ENCODE measurements around the gene POU2F1.
"Not testable (repeated sequence)": the region's sequence is repeated elsewhere in the genome, so short reads cannot be mapped to it uniquely, and the experiment has no call there.

Gene POU2F1

DNA sequence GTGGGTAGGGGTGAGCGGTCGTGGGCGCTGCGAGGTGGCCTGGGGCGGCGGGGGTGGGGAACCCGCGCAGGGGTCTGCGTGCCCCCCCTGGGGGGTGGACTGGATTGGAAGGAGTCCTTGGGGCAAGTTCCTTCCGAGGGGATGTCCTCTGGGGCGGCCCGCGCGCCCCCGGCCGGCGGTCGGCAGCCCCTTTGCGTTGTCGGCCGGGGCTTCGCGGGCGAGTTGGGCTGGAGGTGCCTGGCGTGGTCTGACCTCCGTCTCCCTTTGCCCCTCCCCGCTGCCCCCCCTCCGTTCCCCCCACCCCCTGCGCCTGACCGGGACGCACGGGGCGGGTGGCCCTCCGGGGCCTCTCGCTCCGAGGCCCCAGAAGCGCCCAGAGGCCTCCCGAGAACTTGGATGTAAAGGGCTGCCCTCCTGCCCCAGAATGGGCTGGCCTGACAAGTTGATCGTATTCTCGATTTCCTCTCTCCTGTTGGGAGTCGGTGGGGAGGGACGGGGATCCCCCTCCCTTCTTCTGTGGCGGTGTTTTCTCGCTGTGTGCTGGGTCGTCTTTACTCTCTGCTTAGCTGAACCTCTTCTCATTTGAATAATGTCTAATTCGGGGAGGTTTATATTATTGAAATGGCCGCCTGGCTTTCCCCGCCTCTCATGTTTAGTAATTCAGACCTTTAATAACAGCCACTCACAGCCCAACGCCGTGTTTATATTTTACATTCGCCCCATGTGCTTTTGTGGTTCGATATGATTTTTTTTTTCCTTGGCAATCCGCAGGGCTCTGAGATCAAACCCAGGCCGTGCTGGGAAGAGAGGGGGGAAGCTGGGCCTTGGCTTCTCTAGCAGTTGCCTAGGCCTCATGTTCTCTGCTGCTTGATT lies 1.3 kb downstream of the POU2F1 start:
- no peaks in the 10 kb centered on the region for H3K9me3 ChIP-seq
- no peaks in the 10 kb centered on the region for H3K27me3 ChIP-seq
- peak overlapping the region; percentile 71 to 99 for H3K4me3 ChIP-seq (ENCODE audit: low read depth in 1 of 2, low read length in 1 of 2)
- H3K27ac ChIP-seq, result peak overlapping the region; percentile 96
- TF ChIP-seq, protein P1, sequence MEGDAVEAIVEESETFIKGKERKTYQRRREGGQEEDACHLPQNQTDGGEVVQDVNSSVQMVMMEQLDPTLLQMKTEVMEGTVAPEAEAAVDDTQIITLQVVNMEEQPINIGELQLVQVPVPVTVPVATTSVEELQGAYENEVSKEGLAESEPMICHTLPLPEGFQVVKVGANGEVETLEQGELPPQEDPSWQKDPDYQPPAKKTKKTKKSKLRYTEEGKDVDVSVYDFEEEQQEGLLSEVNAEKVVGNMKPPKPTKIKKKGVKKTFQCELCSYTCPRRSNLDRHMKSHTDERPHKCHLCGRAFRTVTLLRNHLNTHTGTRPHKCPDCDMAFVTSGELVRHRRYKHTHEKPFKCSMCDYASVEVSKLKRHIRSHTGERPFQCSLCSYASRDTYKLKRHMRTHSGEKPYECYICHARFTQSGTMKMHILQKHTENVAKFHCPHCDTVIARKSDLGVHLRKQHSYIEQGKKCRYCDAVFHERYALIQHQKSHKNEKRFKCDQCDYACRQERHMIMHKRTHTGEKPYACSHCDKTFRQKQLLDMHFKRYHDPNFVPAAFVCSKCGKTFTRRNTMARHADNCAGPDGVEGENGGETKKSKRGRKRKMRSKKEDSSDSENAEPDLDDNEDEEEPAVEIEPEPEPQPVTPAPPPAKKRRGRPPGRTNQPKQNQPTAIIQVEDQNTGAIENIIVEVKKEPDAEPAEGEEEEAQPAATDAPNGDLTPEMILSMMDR (IDR thresholded peaks at IDR 0.05), result no peak
- H3K36me3 ChIP-seq, result no peaks in the 10 kb centered on the region
- H3K4me1 ChIP-seq (ENCODE audit: control insufficient read depth in 1 of 2, insufficient read depth in 1 of 2, low read depth in 1 of 2, low read length in 1 of 2), result peaks cover 21 to 24% of the 10 kb centered on the region in 2 experiments

DNA sequence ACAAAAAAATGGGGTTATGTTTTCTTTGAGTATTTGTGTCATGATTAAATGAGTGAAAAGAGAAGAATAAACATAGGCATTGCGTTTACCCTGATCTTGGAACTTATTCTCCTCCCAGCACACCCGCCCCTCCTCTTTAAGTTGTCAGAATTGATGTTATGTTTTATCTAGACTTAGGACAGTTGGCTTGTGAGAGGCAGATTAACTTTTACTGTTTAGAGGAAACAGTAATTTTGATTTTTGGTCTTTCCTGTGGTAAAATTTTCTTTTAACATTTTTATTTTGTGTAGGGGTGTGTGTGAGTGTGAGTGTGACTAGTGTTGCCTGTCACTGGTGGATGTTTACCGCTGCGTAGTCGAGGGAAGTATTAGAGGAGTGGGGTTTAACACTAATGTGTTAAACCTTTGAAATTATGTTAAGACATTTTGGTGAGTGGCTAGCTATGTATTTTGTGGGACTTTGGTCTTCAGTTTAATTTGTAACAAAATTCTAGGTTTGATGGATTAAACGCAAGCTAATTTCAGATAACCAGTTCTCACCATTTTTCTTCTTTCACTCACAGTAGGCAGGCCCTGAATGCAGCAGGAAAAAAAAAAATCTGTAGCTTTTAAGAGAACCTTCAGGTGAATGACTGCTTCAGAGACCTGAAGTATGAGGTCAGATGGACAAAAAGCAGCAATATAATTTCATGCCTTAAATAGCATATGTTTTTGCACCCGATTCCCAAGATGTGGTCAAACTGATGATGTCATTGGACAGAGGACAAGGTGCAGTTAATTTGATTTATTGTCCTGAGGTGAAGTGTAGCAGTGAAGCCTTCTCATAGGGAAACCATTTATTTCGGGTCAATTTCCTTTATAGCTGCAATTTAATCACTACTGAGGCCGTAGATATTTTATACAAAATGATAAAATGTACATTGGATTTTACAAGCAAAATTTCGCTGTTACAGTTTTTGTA lies 2.7 kb downstream of the POU2F1 start:
- Histone ChIP-seq H3K27me3 (no peaks in the 10 kb centered on the region), H3K4me3 (ENCODE audit: low read depth in 1 of 2, low read length in 1 of 2) (no peak overlapping the region), H3K36me3 (no peaks in the 10 kb centered on the region), H3K4me1 (ENCODE audit: control insufficient read depth in 1 of 2, insufficient read depth in 1 of 2, low read depth in 1 of 2, low read length in 1 of 2) (peaks cover 36 to 38% of the 10 kb centered on the region in 2 experiments), H3K9me3 (no peaks in the 10 kb centered on the region), H3K27ac (peak overlapping the region; percentile 96)
- TF ChIP-seq, protein P1 (IDR thresholded peaks at IDR 0.05), result no peak

DNA sequence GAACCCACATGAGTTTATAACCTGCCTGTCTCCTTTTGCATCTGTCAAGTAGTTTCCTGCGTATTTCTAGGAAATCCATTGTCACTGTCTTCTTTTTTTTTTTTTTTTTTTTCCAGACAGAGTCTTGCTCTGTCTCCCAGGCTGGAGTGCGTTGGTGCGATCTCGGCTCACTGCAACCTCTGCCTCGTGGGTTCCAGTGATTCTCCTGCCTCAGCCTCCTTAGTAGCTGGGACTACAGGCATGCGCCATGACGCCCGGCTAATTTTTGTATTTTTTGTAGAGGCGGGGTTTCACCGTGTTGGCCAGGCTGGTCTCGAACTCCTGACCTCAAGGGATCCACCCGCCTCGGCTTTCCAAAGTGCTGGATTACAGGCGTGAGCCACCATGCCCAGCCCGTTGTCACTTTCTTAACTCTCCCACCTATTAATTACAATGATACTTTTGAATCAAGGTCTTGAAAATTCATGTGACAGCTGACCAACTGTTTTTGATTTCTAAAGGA lies 4.1 kb downstream of the POU2F1 start:
- not testable (repeated sequence) for H3K9me3 ChIP-seq; H3K27me3 ChIP-seq; H3K4me3 ChIP-seq (ENCODE audit: low read depth in 1 of 2, low read length in 1 of 2); H3K36me3 ChIP-seq; H3K27ac ChIP-seq
- H3K4me1 ChIP-seq (ENCODE audit: control insufficient read depth in 1 of 2, insufficient read depth in 1 of 2, low read depth in 1 of 2, low read length in 1 of 2), result peaks cover 45 to 46% of the 10 kb centered on the region in 2 experiments

DNA sequence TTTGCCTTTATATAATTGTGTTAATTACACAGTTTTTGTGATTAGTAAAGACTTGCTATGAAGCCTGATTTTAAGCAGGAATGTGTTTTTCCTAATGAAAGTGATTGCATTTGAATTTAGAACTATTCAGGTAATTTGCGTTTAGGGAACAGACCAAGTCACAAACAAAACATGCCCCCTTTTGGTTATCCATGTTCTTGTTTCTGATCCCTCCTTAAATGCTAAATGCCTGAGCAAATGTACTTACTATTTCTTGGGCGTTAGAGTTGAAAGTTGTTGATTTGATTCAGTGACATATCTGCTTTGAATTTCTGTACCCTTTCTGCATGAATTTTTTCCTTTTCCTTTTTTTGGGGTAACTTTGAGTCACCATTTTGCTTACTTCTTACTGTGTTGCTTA lies 5.2 kb downstream of the POU2F1 start:
- Histone ChIP-seq H3K27me3 (no peaks in the 10 kb centered on the region), H3K4me3 (ENCODE audit: low read depth in 1 of 2, low read length in 1 of 2) (no peak overlapping the region), H3K27ac (no peak overlapping the region), H3K9me3 (no peaks in the 10 kb centered on the region), H3K4me1 (ENCODE audit: control insufficient read depth in 1 of 2, insufficient read depth in 1 of 2, low read depth in 1 of 2, low read length in 1 of 2) (peaks cover 53 to 54% of the 10 kb centered on the region in 2 experiments), H3K36me3 (no peaks in the 10 kb centered on the region)
- TF ChIP-seq, protein P1 (IDR thresholded peaks at IDR 0.05), result no peak

DNA sequence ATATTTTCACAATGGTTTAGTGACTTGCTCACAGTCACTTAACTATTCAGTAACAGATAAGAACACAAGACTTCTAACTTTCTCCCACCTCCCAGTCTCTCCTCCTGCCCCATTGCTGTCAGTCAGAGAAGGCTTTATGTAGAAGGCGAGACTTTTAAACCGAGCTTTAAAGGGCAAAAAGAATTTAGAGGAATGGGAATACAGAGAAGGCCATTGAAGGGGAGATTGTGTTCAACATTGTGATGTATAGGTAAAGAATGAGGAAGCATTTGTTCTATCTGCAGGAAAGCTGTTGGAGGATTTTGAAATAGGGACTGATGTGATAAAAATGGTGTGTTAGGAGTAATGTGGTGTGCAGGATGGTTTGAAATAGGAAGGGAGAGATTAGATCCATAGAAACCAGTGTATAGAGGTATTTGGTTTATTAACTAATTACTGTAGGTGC lies 7.3 kb downstream of the POU2F1 start:
- no peaks in the 10 kb centered on the region for H3K36me3 ChIP-seq
- H3K27me3 ChIP-seq, result no peaks in the 10 kb centered on the region
- TF ChIP-seq, protein P1 (IDR thresholded peaks at IDR 0.05), result no peak
- H3K27ac ChIP-seq, result peak overlapping the region; percentile 85
- peaks cover 43 to 44% of the 10 kb centered on the region in 2 experiments for H3K4me1 ChIP-seq (ENCODE audit: control insufficient read depth in 1 of 2, insufficient read depth in 1 of 2, low read depth in 1 of 2, low read length in 1 of 2)
- no peak overlapping the region for H3K4me3 ChIP-seq (ENCODE audit: low read depth in 1 of 2, low read length in 1 of 2)
- no peaks in the 10 kb centered on the region for H3K9me3 ChIP-seq

All from neutrophil (primary cell).